NOMO-1 (cell line): ENCODE measurements around the gene QSOX2.

Experiments used
- DNase-seq, 2 experiments: peaks; one replicate each; lab custom pipeline; 2025; ENCODE audit not compliant: unreplicated experiment in 2 of 2; lab: John Stamatoyannopoulos, UW

The QSOX2 gene

GRCh38 chr9:136226680-136227407 is 18.8 kb downstream of the QSOX2 start:
- DNase-seq, result no peak

- DNase-seq, result peak; percentile 63 to 80
Observed at GRCh38 chr9:136225748-136226679, 19.6 kb downstream of the QSOX2 start.

- no peak for DNase-seq
Observed at GRCh38 chr9:136225366-136225747, 20.3 kb downstream of the QSOX2 start.

GRCh38 chr9:136223871-136224640 is 21.6 kb downstream of the QSOX2 start:
- DNase-seq, result no peak

GRCh38 chr9:136222906-136223285 is 22.7 kb downstream of the QSOX2 start:
- no peak for DNase-seq

GRCh38 chr9:136222166-136222905 is 23.3 kb downstream of the QSOX2 start:
- no peak for DNase-seq

GRCh38 chr9:136220017-136220729 is 25.4 kb downstream of the QSOX2 start:
- DNase-seq, result peak; percentile 67 to 68

- DNase-seq, result no peak
Observed at GRCh38 chr9:136219276-136219675, 26.3 kb downstream of the QSOX2 start.

GRCh38 chr9:136218673-136219072 is 26.9 kb downstream of the QSOX2 start:
- DNase-seq, result no peak

GRCh38 chr9:136218271-136218670 is 27.3 kb downstream of the QSOX2 start:
- DNase-seq, result no peak

GRCh38 chr9:136216541-136217244 is 28.9 kb downstream of the QSOX2 start:
- DNase-seq, result no peak

- no peak for DNase-seq
Observed at GRCh38 chr9:136213733-136214132, 31.9 kb downstream of the QSOX2 start.

GRCh38 chr9:136212345-136212950 is 33.2 kb downstream of the QSOX2 start:
- DNase-seq, result no peak

GRCh38 chr9:136211441-136212344 is 33.9 kb downstream of the QSOX2 start:
- DNase-seq, result no peak

GRCh38 chr9:136211006-136211405 is 34.6 kb downstream of the QSOX2 start:
- no peak for DNase-seq

- DNase-seq, result no peak
Observed at GRCh38 chr9:136210276-136210675, 35.3 kb downstream of the QSOX2 start.

- no peak for DNase-seq
Observed at GRCh38 chr9:136209786-136210185, 35.8 kb downstream of the QSOX2 start.

GRCh38 chr9:136209232-136209631 is 36.4 kb downstream of the QSOX2 start:
- no peak for DNase-seq
